Lower leg skin (tissue), 3 donors: ENCODE measurements around the gene HBE1.

ENCODE experiments used
- CTCF ChIP-seq, 3 donors: fragments of 450-650 bp; IDR thresholded peaks; one replicate each; pipeline ENCODE4 v1.5.1; 2016; ENCODE audit warnings: antibody characterized with exemption in 3 of 3, mild to moderate bottlenecking in 3 of 3, moderate library complexity in 2 of 3
- POLR2A ChIP-seq, 2 donors: fragments of 450-650 bp; IDR thresholded peaks; one replicate each; pipeline ENCODE4 v1.6.1; 2016 to 2017; ENCODE audit warnings: antibody characterized with exemption in 2 of 2, mild to moderate bottlenecking in 1 of 2, moderate library complexity in 1 of 2

- no peak for TF ChIP-seq CTCF (IDR thresholded peaks at IDR 0.05)
- TF ChIP-seq POLR2A (IDR thresholded peaks at IDR 0.05), result no peak
Observed at GRCh38 chr11:5233307-5233706, 36.4 kb downstream of the HBE1 start.
